Right lobe of liver (tissue), 4 donors: ENCODE results near the gene TXNDC9.

Experiments
- POLR2A ChIP-seq: fragments of 450-650 bp; IDR thresholded peaks from one replicate; pipeline ENCODE4 v1.6.1; 2017; ENCODE audit warnings: antibody characterized with exemption, mild to moderate bottlenecking
- TF ChIP-seq, protein P1 (sequence below), 4 donors: fragments of 200-600 bp in 3 of 4; fragments of 450-650 bp in 1 of 4; IDR thresholded peaks; one replicate each; pipeline versions ENCODE4 v1.5.1 to v1.8.0; 2016 to 2022; ENCODE audit warnings: antibody characterized with exemption in 4 of 4, mild to moderate bottlenecking in 2 of 4
- donor health status: DM: no; HTN: no; CAD: no.
- donor health status: DM: no; HTN: no; CAD: no.
- donor health status: DM: no; HTN: yes; CAD: no.

DNA sequence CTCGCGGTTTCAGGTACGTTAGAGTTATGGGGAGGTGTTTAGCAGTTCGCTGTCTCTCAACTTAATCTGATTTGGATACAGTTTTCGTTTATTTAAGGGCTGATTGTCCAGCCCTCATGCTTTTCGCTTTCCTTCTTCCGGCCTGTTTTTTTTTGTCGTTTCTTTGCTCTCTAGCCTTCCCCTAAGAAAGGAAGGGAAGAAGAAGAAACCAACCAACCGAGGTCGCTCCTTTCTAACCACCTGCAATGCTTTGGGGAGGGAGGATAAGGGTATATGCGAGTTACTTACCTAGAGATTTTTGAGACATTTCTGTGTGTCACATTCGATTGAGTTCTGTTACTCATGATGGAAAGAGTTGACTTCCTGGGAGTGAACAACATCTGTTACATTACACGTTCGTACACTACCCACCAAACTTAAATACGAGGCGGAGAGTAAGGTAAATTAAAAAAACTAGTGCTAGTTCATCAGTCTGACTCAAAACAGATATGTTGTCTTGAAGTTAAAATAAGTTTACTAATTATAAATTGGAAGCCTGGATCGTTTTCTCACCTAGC lies 2.0 kb upstream of the TXNDC9 start:
- TF ChIP-seq, protein P1, sequence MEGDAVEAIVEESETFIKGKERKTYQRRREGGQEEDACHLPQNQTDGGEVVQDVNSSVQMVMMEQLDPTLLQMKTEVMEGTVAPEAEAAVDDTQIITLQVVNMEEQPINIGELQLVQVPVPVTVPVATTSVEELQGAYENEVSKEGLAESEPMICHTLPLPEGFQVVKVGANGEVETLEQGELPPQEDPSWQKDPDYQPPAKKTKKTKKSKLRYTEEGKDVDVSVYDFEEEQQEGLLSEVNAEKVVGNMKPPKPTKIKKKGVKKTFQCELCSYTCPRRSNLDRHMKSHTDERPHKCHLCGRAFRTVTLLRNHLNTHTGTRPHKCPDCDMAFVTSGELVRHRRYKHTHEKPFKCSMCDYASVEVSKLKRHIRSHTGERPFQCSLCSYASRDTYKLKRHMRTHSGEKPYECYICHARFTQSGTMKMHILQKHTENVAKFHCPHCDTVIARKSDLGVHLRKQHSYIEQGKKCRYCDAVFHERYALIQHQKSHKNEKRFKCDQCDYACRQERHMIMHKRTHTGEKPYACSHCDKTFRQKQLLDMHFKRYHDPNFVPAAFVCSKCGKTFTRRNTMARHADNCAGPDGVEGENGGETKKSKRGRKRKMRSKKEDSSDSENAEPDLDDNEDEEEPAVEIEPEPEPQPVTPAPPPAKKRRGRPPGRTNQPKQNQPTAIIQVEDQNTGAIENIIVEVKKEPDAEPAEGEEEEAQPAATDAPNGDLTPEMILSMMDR (IDR thresholded peaks at IDR 0.05): no peak
- TF ChIP-seq POLR2A: no peak
